ENCODE data around the gene VGLL1. TPM values are rescaled to one million over a fixed set of nuclear protein-coding genes. Genes with fewer than 3 reads are reported as not detected.

VGLL1 gene
- total and polyA plus RNA-seq, 10 of the 15 experiments (the other 5 are each of a cell fraction or from before 2014, with no cell fraction given): not detected

- ChIA-PET RAD21 (ENCODE audit: unreplicated experiment) (no interaction called here), POLR2A (interaction anchor here (0.7 kb wide), 1 partner anchor 1779 kb away, joined by 3 read pairs; no protein-coding TSS in a partner anchor), CTCF (interaction anchor here (0.9 to 1.3 kb wide), 2 partner anchors 11 to 221 kb away, joined by 6 read pairs; no protein-coding TSS in a partner anchor), SMC1A (ENCODE audit: uncharacterized antibody, unreplicated experiment) (interaction anchor here (0.6 to 1.0 kb wide), 3 partner anchors 93 to 1815 kb away, joined by 3 to 4 read pairs (median 3); no protein-coding TSS in a partner anchor)
- Histone ChIP-seq H3K9ac (ENCODE audit: control insufficient read depth, insufficient read depth, low read length) (no peak overlapping the region), H4K20me1 (ENCODE audit: control insufficient read depth, insufficient read depth) (no peaks in the 10 kb centered on the region), H3K9me3 (replicated peaks; ENCODE audit: control insufficient read depth, insufficient read depth, low read length) (no peaks in the 10 kb centered on the region), H3K27ac (ENCODE audit: control insufficient read depth, insufficient read depth) (no peak overlapping the region), H2AFZ (ENCODE audit: control insufficient read depth, low read depth, low read length) (no peak overlapping the region), H3K4me2 (ENCODE audit: control insufficient read depth, insufficient read depth) (no peak overlapping the region), H3K36me3 (ENCODE audit: control insufficient read depth in 2 of 2, insufficient read depth in 2 of 2, low read length in 1 of 2) (no peaks in the 10 kb centered on the region), H3K27me3 (replicated peaks in 1 of 2; ENCODE audit: control insufficient read depth in 2 of 2, insufficient read depth in 2 of 2, low read length in 1 of 2) (no peaks in the 10 kb centered on the region; a peak in 2 of 4 replicates), H3K4me1 (ENCODE audit: control insufficient read depth, insufficient read depth, low read length) (no peaks in the 10 kb centered on the region), H3K79me2 (ENCODE audit: control insufficient read depth, insufficient read depth, low read length) (no peaks in the 10 kb centered on the region), H3K4me3 (no peak overlapping the region)
- TF ChIP-seq PRDM15 (CRISPR knock-in tag; IDR thresholded peaks at IDR 0.05) (no peak), ZNF274 (IDR thresholded peaks at IDR 0.05; ENCODE audit: insufficient read depth, insufficient read length) (no peak), NR2C2 (IDR thresholded peaks at IDR 0.05; ENCODE audit: borderline replicate concordance, control insufficient read depth, insufficient read length, low read depth) (no peak), FOXK2 (IDR thresholded peaks at IDR 0.05) (no peak), CBX3 (IDR thresholded peaks at IDR 0.05; ENCODE audit: borderline replicate concordance, low read depth) (no peak), HSF1 (IDR thresholded peaks at IDR 0.05; ENCODE audit: low read depth, low read length) (no peak), MTA3 (IDR thresholded peaks at IDR 0.05; ENCODE audit: borderline replicate concordance, low read length) (no peak)
- in situ Hi-C loops (cut with MboI) (loop anchor here (10.0 kb wide), 1 partner anchor 203 kb away; no protein-coding TSS in a partner anchor), intact Hi-C loops (cut with micrococcal nuclease; ENCODE audit: unreplicated experiment) (no loop called here)
- ATAC-seq: no peak
- WGBS (ENCODE audit: insufficient coverage, insufficient replicate concordance, low lambda C conversion rate, missing lambda C conversion rate): 63% methylated on average over 6 of the region's 6 CpGs
- no peak for DNase-seq (ENCODE audit: low read depth, low spot score)
- BruUV-seq (replicated peaks): no TSS peak
- no peak for FAIRE-seq
Observed at GRCh38 chrX:136491832-136492231, 40.2 kb upstream of the VGLL1 start.

Data from GM12878 (cell line).